Measurements from ENCODE around the gene OSBPL10.

- TF ChIP-seq CTCF (IDR thresholded peaks at IDR 0.05), result no peak
- no peak for TF ChIP-seq POLR2A (IDR thresholded peaks at IDR 0.05)
These were observed 118.3 kb downstream of the OSBPL10 start for GRCh38 chr3:31862666-31863279.
